ENCODE results near the gene SBF2. TPM values are rescaled to one million over a fixed set of nuclear protein-coding genes. Genes with fewer than 3 reads are reported as not detected.

The SBF2 gene
- total RNA-seq, 1 donor from 2014 or later, result 30.7 TPM

DNA sequence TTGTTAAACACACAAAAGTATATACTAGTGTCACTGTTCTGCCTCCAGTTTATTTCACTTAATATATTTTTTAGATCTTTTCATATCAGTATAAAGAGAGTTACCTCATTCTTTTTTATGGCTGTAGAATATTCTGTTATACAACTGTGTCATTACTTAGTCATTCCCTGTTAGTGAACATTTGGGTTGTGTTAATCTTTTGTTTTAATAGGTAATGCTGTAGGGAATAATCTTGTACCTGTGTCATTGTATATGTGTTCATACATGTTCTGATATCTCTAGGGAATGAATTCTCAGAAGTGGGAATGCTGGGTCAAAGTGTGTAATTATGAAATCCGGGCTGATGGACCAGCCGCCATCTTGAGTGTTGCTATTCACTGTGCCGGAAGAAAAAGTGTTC is 558.8 kb downstream of the SBF2 start:
- TF ChIP-seq, protein P1, sequence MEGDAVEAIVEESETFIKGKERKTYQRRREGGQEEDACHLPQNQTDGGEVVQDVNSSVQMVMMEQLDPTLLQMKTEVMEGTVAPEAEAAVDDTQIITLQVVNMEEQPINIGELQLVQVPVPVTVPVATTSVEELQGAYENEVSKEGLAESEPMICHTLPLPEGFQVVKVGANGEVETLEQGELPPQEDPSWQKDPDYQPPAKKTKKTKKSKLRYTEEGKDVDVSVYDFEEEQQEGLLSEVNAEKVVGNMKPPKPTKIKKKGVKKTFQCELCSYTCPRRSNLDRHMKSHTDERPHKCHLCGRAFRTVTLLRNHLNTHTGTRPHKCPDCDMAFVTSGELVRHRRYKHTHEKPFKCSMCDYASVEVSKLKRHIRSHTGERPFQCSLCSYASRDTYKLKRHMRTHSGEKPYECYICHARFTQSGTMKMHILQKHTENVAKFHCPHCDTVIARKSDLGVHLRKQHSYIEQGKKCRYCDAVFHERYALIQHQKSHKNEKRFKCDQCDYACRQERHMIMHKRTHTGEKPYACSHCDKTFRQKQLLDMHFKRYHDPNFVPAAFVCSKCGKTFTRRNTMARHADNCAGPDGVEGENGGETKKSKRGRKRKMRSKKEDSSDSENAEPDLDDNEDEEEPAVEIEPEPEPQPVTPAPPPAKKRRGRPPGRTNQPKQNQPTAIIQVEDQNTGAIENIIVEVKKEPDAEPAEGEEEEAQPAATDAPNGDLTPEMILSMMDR (IDR thresholded peaks at IDR 0.05; ENCODE audit: partially characterized antibody, unreplicated experiment), result no peak
- H3K27ac Mint-ChIP-seq (ENCODE audit: unreplicated experiment), result no peak overlapping the region
- H3K4me3 Mint-ChIP-seq (ENCODE audit: unreplicated experiment), result no peak overlapping the region
- peaks cover 2% of the 10 kb centered on the region for H3K27me3 Mint-ChIP-seq (ENCODE audit: unreplicated experiment)
- peaks cover 8% of the 10 kb centered on the region for H3K9me3 Mint-ChIP-seq (ENCODE audit: unreplicated experiment)
- no peaks in the 10 kb centered on the region for H3K4me1 Mint-ChIP-seq (ENCODE audit: low read depth, unreplicated experiment)
- no peak for DNase-seq
- peaks cover 32% of the 10 kb centered on the region for H3K36me3 Mint-ChIP-seq (ENCODE audit: unreplicated experiment)

GRCh38 chr11:9733212-9733611 is 560.8 kb downstream of the SBF2 start:
- Mint-ChIP-seq H3K9me3 (ENCODE audit: unreplicated experiment) (peaks cover 8% of the 10 kb centered on the region), H3K27ac (ENCODE audit: unreplicated experiment) (no peak overlapping the region), H3K4me1 (ENCODE audit: low read depth, unreplicated experiment) (no peaks in the 10 kb centered on the region), H3K4me3 (ENCODE audit: unreplicated experiment) (no peak overlapping the region), H3K27me3 (ENCODE audit: unreplicated experiment) (no peaks in the 10 kb centered on the region), H3K36me3 (ENCODE audit: unreplicated experiment) (peaks cover 23% of the 10 kb centered on the region)
- TF ChIP-seq, protein P1 (IDR thresholded peaks at IDR 0.05; ENCODE audit: partially characterized antibody, unreplicated experiment), result no peak
- DNase-seq, result no peak

GRCh38 chr11:9732453-9732852 is 561.6 kb downstream of the SBF2 start:
- no peaks in the 10 kb centered on the region for H3K27me3 Mint-ChIP-seq (ENCODE audit: unreplicated experiment)
- H3K9me3 Mint-ChIP-seq (ENCODE audit: unreplicated experiment), result peaks cover 8% of the 10 kb centered on the region
- TF ChIP-seq, protein P1 (IDR thresholded peaks at IDR 0.05; ENCODE audit: partially characterized antibody, unreplicated experiment), result no peak
- H3K36me3 Mint-ChIP-seq (ENCODE audit: unreplicated experiment), result peaks cover 23% of the 10 kb centered on the region
- DNase-seq, result no peak
- H3K4me3 Mint-ChIP-seq (ENCODE audit: unreplicated experiment), result no peak overlapping the region
- no peaks in the 10 kb centered on the region for H3K4me1 Mint-ChIP-seq (ENCODE audit: low read depth, unreplicated experiment)
- no peak overlapping the region for H3K27ac Mint-ChIP-seq (ENCODE audit: unreplicated experiment)

DNA sequence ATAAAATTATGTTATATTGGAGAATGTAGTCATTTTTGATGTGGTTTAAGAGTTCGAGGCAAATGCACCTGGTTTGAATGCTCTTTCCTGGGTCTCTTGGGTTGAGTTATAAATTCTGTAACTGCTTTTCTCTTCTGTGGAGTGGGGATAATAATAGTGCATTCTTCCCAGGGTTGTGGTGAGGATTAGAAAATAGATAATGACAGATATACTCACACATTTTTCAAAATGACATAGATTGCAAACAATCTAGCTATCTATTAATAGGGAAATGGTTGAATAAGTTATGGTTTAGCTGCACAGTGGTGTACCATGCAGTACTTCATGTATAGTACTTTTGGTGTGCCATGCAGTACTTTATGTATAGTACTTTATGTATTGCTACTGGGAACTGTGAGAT is 562.8 kb downstream of the SBF2 start:
- H3K36me3 Mint-ChIP-seq (ENCODE audit: unreplicated experiment), result peaks cover 16% of the 10 kb centered on the region
- TF ChIP-seq, protein P1 (IDR thresholded peaks at IDR 0.05; ENCODE audit: partially characterized antibody, unreplicated experiment), result no peak
- no peak overlapping the region for H3K27ac Mint-ChIP-seq (ENCODE audit: unreplicated experiment)
- no peaks in the 10 kb centered on the region for H3K27me3 Mint-ChIP-seq (ENCODE audit: unreplicated experiment)
- no peak overlapping the region for H3K4me3 Mint-ChIP-seq (ENCODE audit: unreplicated experiment)
- peaks cover 4% of the 10 kb centered on the region for H3K9me3 Mint-ChIP-seq (ENCODE audit: unreplicated experiment)
- DNase-seq, result no peak
- H3K4me1 Mint-ChIP-seq (ENCODE audit: low read depth, unreplicated experiment), result no peaks in the 10 kb centered on the region

Other genes starting within 250 kb of the SBF2 start
- 0.22 TPM for gene ADM, start 10.9 kb upstream of the SBF2 start, total RNA-seq (ENCODE audit: unreplicated experiment)
- gene AMPD3, start 161.0 kb upstream of the SBF2 start, total RNA-seq (ENCODE audit: unreplicated experiment), result 0.44 TPM
- gene RNF141, start 247.0 kb upstream of the SBF2 start, total RNA-seq (ENCODE audit: unreplicated experiment), result 14.2 TPM

Measured in glutamatergic neuron (in vitro differentiated cells).